ENCODE data around the gene AHCY. TPM values are rescaled to one million over a fixed set of nuclear protein-coding genes. Genes with fewer than 3 reads are reported as not detected.
"Not testable (repeated sequence)": the region's sequence is repeated elsewhere in the genome, so short reads cannot be mapped to it uniquely, and the experiment has no call there.

The AHCY gene
- polyA plus RNA-seq (2012; ENCODE audit: missing spikeins), result 117 TPM

GRCh38 chr20:34302723-34303533 is at the start of gene AHCY:
AHCY (minus strand) TSS chr20:34303355; CDS start chr20:34303270, 85 bp downstream.
- TF ChIP-seq POLR2AphosphoS5 (IDR thresholded peaks at IDR 0.05; ENCODE audit: low read depth, low read length) (peak; percentile 59; the same call in 1 of the 2 replicates), TAF1 (IDR thresholded peaks at IDR 0.05; ENCODE audit: borderline replicate concordance, low read depth, low read length) (peak; percentile 85), POLR2A (IDR thresholded peaks at IDR 0.05; ENCODE audit: low read depth, low read length) (peak; percentile 75)
- FAIRE-seq (peak; percentile 97), DNase-seq (ENCODE audit: insufficient read length) (peak; percentile 95)

GRCh38 chr20:34350095-34350494 is 46.9 kb upstream of the AHCY start:
- TF ChIP-seq POLR2A (IDR thresholded peaks at IDR 0.05; ENCODE audit: low read depth, low read length), result no peak
- no peak for TF ChIP-seq POLR2AphosphoS5 (IDR thresholded peaks at IDR 0.05; ENCODE audit: low read depth, low read length)
- TF ChIP-seq TAF1 (IDR thresholded peaks at IDR 0.05; ENCODE audit: borderline replicate concordance, low read depth, low read length), result no peak

GRCh38 chr20:34347571-34347970 is 44.4 kb upstream of the AHCY start:
- no peak for TF ChIP-seq POLR2AphosphoS5 (IDR thresholded peaks at IDR 0.05; ENCODE audit: low read depth, low read length)
- no peak for TF ChIP-seq POLR2A (IDR thresholded peaks at IDR 0.05; ENCODE audit: low read depth, low read length)
- TF ChIP-seq TAF1 (IDR thresholded peaks at IDR 0.05; ENCODE audit: borderline replicate concordance, low read depth, low read length), result no peak
- FAIRE-seq, result no peak
- no peak for DNase-seq (ENCODE audit: insufficient read length)

More at GRCh38 chr20:34350095-34350494, 46.9 kb upstream of the AHCY start:
- no peak for DNase-seq (ENCODE audit: insufficient read length)
- FAIRE-seq, result no peak

GRCh38 chr20:34346533-34346865 is 43.3 kb upstream of the AHCY start:
- not testable (repeated sequence) for DNase-seq (ENCODE audit: insufficient read length); FAIRE-seq

- DNase-seq (ENCODE audit: insufficient read length); FAIRE-seq: not testable (repeated sequence)
Measured at GRCh38 chr20:34345839-34346532, 42.8 kb upstream of the AHCY start.

- TF ChIP-seq POLR2A (IDR thresholded peaks at IDR 0.05; ENCODE audit: low read depth, low read length) (no peak), TAF1 (IDR thresholded peaks at IDR 0.05; ENCODE audit: borderline replicate concordance, low read depth, low read length) (no peak), POLR2AphosphoS5 (IDR thresholded peaks at IDR 0.05; ENCODE audit: low read depth, low read length) (no peak)
- no peak for FAIRE-seq
- DNase-seq (ENCODE audit: insufficient read length), result no peak
Measured at GRCh38 chr20:34345402-34345736, 42.2 kb upstream of the AHCY start.

GRCh38 chr20:34344238-34344637 is 41.1 kb upstream of the AHCY start:
- FAIRE-seq (no peak), DNase-seq (ENCODE audit: insufficient read length) (no peak)

GRCh38 chr20:34343458-34344211 is 40.5 kb upstream of the AHCY start:
- FAIRE-seq, result no peak
- no peak for TF ChIP-seq TAF1 (IDR thresholded peaks at IDR 0.05; ENCODE audit: borderline replicate concordance, low read depth, low read length)
- TF ChIP-seq POLR2A (IDR thresholded peaks at IDR 0.05; ENCODE audit: low read depth, low read length), result no peak
- no peak for TF ChIP-seq POLR2AphosphoS5 (IDR thresholded peaks at IDR 0.05; ENCODE audit: low read depth, low read length)
- no peak for DNase-seq (ENCODE audit: insufficient read length)

More at GRCh38 chr20:34344238-34344637, 41.1 kb upstream of the AHCY start:
- no peak for TF ChIP-seq POLR2A (IDR thresholded peaks at IDR 0.05; ENCODE audit: low read depth, low read length)
- no peak for TF ChIP-seq TAF1 (IDR thresholded peaks at IDR 0.05; ENCODE audit: borderline replicate concordance, low read depth, low read length)
- no peak for TF ChIP-seq POLR2AphosphoS5 (IDR thresholded peaks at IDR 0.05; ENCODE audit: low read depth, low read length)

GRCh38 chr20:34341199-34341598 is 38.0 kb upstream of the AHCY start:
- not testable (repeated sequence) for FAIRE-seq; DNase-seq (ENCODE audit: insufficient read length)

- not testable (repeated sequence) for DNase-seq (ENCODE audit: insufficient read length); FAIRE-seq
Measured at GRCh38 chr20:34340726-34341125, 37.6 kb upstream of the AHCY start.

GRCh38 chr20:34337982-34338726 is 35.0 kb upstream of the AHCY start:
- FAIRE-seq (no peak), DNase-seq (ENCODE audit: insufficient read length) (no peak)
- TF ChIP-seq TAF1 (IDR thresholded peaks at IDR 0.05; ENCODE audit: borderline replicate concordance, low read depth, low read length), result no peak
- no peak for TF ChIP-seq POLR2A (IDR thresholded peaks at IDR 0.05; ENCODE audit: low read depth, low read length)
- TF ChIP-seq POLR2AphosphoS5 (IDR thresholded peaks at IDR 0.05; ENCODE audit: low read depth, low read length), result no peak

GRCh38 chr20:34337544-34337943 is 34.4 kb upstream of the AHCY start:
- no peak for TF ChIP-seq POLR2A (IDR thresholded peaks at IDR 0.05; ENCODE audit: low read depth, low read length)
- TF ChIP-seq POLR2AphosphoS5 (IDR thresholded peaks at IDR 0.05; ENCODE audit: low read depth, low read length), result no peak
- TF ChIP-seq TAF1 (IDR thresholded peaks at IDR 0.05; ENCODE audit: borderline replicate concordance, low read depth, low read length), result no peak
- FAIRE-seq, result no peak
- no peak for DNase-seq (ENCODE audit: insufficient read length)

Measured in GM12892 (cell line).